ENCODE measurements around the gene BAG5.
A peak's percentile ranks its signal among the peaks of the same experiment; 100 is the strongest.
"Not testable (repeated sequence)": the region's sequence is repeated elsewhere in the genome, so short reads cannot be mapped to it uniquely, and the experiment has no call there.

The BAG5 gene

DNA sequence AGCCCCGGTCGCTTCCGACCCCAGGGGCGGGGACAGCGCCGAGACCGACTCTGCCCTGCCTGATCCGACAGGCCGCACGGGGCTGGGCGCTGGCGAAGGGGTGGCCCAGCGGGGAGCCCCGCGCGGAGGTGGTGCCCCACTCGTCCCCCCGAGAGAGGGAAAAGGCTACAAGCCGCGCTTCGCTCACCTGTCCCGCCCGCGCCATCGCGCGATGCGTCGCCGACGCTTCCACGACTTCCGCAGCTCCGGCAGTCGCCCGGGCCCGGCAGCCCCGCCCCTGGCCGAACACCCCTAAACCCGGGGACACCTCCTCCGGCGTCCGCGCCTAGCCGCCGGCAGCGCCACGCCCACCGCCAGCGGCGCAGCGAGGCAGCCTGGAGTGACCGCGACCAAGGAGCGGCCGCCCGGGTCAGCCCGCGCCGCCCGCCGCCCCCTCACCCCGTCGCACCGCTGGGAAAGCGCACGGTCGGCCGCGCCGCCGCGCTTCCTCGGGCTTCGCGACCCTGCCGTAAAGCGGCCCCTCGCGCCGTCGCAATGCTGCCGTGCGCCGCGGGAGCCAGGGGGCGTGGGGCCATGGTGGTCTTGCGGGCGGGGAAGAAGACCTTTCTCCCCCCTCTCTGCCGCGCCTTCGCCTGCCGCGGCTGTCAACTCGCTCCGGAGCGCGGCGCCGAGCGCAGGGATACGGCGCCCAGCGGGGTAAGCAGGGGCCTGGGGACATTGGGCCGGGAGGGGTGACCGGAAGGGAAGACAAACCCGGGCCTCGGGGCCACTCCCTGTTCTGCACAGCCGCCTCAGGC, at the start of gene BAG5, which contains the start of gene COA8:
Gene BAG5, minus strand, starts transcription at position 229 of the 797 bp plus-strand sequence. CDS start 1,493 bp downstream, outside the sequence.
Gene COA8, plus strand, starts transcription at position 532 of the 797 bp plus-strand sequence. Its CDS starts 42 bp downstream, at position 574.
- TF ChIP-seq, protein P1, sequence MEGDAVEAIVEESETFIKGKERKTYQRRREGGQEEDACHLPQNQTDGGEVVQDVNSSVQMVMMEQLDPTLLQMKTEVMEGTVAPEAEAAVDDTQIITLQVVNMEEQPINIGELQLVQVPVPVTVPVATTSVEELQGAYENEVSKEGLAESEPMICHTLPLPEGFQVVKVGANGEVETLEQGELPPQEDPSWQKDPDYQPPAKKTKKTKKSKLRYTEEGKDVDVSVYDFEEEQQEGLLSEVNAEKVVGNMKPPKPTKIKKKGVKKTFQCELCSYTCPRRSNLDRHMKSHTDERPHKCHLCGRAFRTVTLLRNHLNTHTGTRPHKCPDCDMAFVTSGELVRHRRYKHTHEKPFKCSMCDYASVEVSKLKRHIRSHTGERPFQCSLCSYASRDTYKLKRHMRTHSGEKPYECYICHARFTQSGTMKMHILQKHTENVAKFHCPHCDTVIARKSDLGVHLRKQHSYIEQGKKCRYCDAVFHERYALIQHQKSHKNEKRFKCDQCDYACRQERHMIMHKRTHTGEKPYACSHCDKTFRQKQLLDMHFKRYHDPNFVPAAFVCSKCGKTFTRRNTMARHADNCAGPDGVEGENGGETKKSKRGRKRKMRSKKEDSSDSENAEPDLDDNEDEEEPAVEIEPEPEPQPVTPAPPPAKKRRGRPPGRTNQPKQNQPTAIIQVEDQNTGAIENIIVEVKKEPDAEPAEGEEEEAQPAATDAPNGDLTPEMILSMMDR (conservative IDR thresholded peaks at IDR 0.05; ENCODE audit: low read depth, low read length) = no peak
- Histone ChIP-seq H2AFZ (ENCODE audit: low read depth) (peak within 1 kb of the TSS; percentile 76), H3K79me2 (ENCODE audit: insufficient read depth, low read depth) (peaks cover 49% of the 10 kb centered on the region), H3K36me3 (ENCODE audit: insufficient read depth) (no peaks in the 10 kb centered on the region), H3K4me1 (ENCODE audit: low read depth, poor library complexity, severe bottlenecking) (peaks cover 18% of the 10 kb centered on the region), H3K27me3 (ENCODE audit: insufficient read depth, low read depth) (no peaks in the 10 kb centered on the region), H3K27ac (peak within 1 kb of the TSS; percentile 73), H3K4me3 (IDR thresholded peaks at IDR 0.05; ENCODE audit: insufficient read depth, low read depth, low read length) (no peak within 1 kb of the TSS), H3K9ac (peak within 1 kb of the TSS; percentile 56), H4K20me1 (ENCODE audit: insufficient read depth) (no peaks in the 10 kb centered on the region), H3K4me2 (peak within 1 kb of the TSS; percentile 68)

DNA sequence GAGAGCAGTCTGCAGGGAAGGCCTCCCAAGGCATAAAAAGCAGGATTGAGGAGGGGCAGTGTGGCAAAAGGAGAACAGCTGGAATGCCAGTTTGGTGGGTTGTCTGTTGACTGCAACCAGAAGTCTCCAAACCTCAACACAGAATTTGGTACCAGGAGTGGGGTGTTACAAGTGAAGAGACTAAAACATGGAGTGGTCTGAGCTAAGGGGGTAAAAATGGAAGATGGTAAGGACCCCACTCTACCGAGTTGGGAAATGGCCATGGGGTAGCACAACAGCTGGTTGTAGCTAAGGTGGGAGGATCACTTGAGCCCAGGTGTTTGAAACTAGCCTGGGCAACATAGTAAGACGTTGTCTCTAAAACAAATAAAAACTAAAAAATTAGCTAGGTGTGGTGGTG, 48.8 kb upstream of the BAG5 start:
- H3K27me3 ChIP-seq (ENCODE audit: insufficient read depth, low read depth) = no peaks in the 10 kb centered on the region
- no peak overlapping the region for H3K4me2 ChIP-seq
- no peak overlapping the region for H3K4me3 ChIP-seq (IDR thresholded peaks at IDR 0.05; ENCODE audit: insufficient read depth, low read depth, low read length)
- H3K9ac ChIP-seq = no peak overlapping the region
- H2AFZ ChIP-seq (ENCODE audit: low read depth) = no peak overlapping the region
- no peaks in the 10 kb centered on the region for H3K79me2 ChIP-seq (ENCODE audit: insufficient read depth, low read depth)
- H3K36me3 ChIP-seq (ENCODE audit: insufficient read depth) = no peaks in the 10 kb centered on the region
- TF ChIP-seq, protein P1 (conservative IDR thresholded peaks at IDR 0.05; ENCODE audit: low read depth, low read length) = no peak
- peaks cover 14% of the 10 kb centered on the region for H3K4me1 ChIP-seq (ENCODE audit: low read depth, poor library complexity, severe bottlenecking)
- H4K20me1 ChIP-seq (ENCODE audit: insufficient read depth) = no peaks in the 10 kb centered on the region
- H3K27ac ChIP-seq = no peak overlapping the region

DNA sequence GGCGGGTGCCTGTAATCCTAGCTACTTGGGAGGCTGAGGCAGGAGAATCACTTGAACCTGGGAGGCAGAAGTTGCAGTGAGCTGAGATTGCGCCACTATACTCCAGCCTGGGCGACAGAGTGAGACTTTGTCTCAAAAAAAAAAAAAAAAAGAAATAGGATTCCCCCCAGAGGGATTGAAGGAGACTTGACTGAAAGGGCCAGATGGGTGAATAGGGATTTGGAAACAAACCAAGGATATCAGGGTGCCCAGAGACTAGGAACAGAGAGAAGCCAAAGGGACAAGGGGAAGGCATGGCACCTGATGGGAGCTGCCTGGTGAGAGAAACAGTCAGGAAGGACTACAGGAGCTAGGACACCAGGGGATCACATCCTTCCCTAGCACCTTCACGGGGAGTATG, 46.6 kb upstream of the BAG5 start:
- H3K9ac ChIP-seq; H3K27ac ChIP-seq; H3K79me2 ChIP-seq (ENCODE audit: insufficient read depth, low read depth); H4K20me1 ChIP-seq (ENCODE audit: insufficient read depth); H3K36me3 ChIP-seq (ENCODE audit: insufficient read depth); H2AFZ ChIP-seq (ENCODE audit: low read depth); H3K4me2 ChIP-seq; H3K4me3 ChIP-seq (IDR thresholded peaks at IDR 0.05; ENCODE audit: insufficient read depth, low read depth, low read length); H3K27me3 ChIP-seq (ENCODE audit: insufficient read depth, low read depth): not testable (repeated sequence)
- peaks cover 23% of the 10 kb centered on the region for H3K4me1 ChIP-seq (ENCODE audit: low read depth, poor library complexity, severe bottlenecking)

- Histone ChIP-seq H3K4me3 (IDR thresholded peaks at IDR 0.05; ENCODE audit: insufficient read depth, low read depth, low read length) (no peak overlapping the region), H3K27ac (no peak overlapping the region; the same call in 1 of the 2 replicates)
These were observed 45.4 kb upstream of the BAG5 start for GRCh38 chr14:103607822-103608221.

More at GRCh38 chr14:103607822-103608221, 45.4 kb upstream of the BAG5 start:
- Histone ChIP-seq H3K9ac (no peak overlapping the region), H3K36me3 (ENCODE audit: insufficient read depth) (no peaks in the 10 kb centered on the region), H3K27me3 (ENCODE audit: insufficient read depth, low read depth) (no peaks in the 10 kb centered on the region), H3K4me1 (ENCODE audit: low read depth, poor library complexity, severe bottlenecking) (peaks cover 23% of the 10 kb centered on the region), H3K4me2 (peak overlapping the region; percentile 77), H2AFZ (ENCODE audit: low read depth) (no peak overlapping the region; the same call in 1 of the 2 replicates), H3K79me2 (ENCODE audit: insufficient read depth, low read depth) (no peaks in the 10 kb centered on the region), H4K20me1 (ENCODE audit: insufficient read depth) (no peaks in the 10 kb centered on the region)
- TF ChIP-seq, protein P1 (conservative IDR thresholded peaks at IDR 0.05; ENCODE audit: low read depth, low read length) = no peak

All from KMS-11 (cell line).